K562 (cell line): ENCODE measurements around the gene ST3GAL3. TPM values are rescaled to one million over a fixed set of nuclear protein-coding genes. Genes with fewer than 3 reads are reported as not detected.

ENCODE experiments used
- ATAC-seq: fragments of 200-7000 bp; cut with Tn5 transposase; 3 replicates; pipeline ENCODE4 v1.9.1; 2020; ENCODE audit warnings: moderate library complexity
- BruUV-seq: library from RNA; stranded (reverse); fragments of 400-500 nt; replicated peaks from 2 replicates; lab custom pipeline; 2021; lab: Mats Ljungman, UMichigan
- CTCF ChIA-PET: fragments of 300-600 bp; formaldehyde crosslinking; extraction: SDS; loops from one replicate; lab custom pipeline; 2021; ENCODE audit warnings: low intra/inter-chr PET ratio; lab: Yijun Ruan, JAX
- POLR2A ChIA-PET: fragments of 300-600, 350-650 bp; sonication (Branson Sonifier 250); formaldehyde crosslinking; extraction: SDS; loops from one replicate; lab custom pipeline; 2021; ENCODE audit warnings: antibody characterized with exemption, inconsistent platforms; lab: Yijun Ruan, JAX
- DNase-seq, 4 experiments: peaks; one replicate each; pipeline versions ENCODE4 v3.0.0 to v3.0.0-alpha.2; 2011 to 2018; ENCODE audit warnings: low spot score in 3 of 4, mixed read lengths in 3 of 4; ENCODE audit errors: extremely low read depth in 1 of 4
- FAIRE-seq: peaks from 2 replicates; lab custom pipeline; 2011; peaks lifted over from hg19 to GRCh38; lab: Jason Lieb, UNC
- H2AFZ ChIP-seq: 2 replicates; pipeline ENCODE4 v1.6.0; 2011; ENCODE audit warnings: low read depth, low read length, control low read depth, inconsistent platforms
- H3K27ac ChIP-seq: fragments of 200-600 bp; 3 replicates; pipeline ENCODE4 v1.8.0; 2011; ENCODE audit warnings: low read depth, mild to moderate bottlenecking, control low read depth, inconsistent platforms, low read length, moderate library complexity, mixed read lengths; ENCODE audit errors: extremely low read depth
- H3K27me3 ChIP-seq, 2 experiments: fragments of 300-600 bp in 1 of 2; 2 replicates in 1 of 2; 3 replicates in 1 of 2; pipeline versions ENCODE4 v1.6.0 to v1.8.0; 2011; ENCODE audit warnings: inconsistent platforms in 2 of 2, low read length in 2 of 2, mild to moderate bottlenecking in 1 of 2, mixed read lengths in 1 of 2, moderate library complexity in 1 of 2; ENCODE audit not compliant: control insufficient read depth in 2 of 2, insufficient read depth in 2 of 2
- H3K36me3 ChIP-seq: fragments of 300-600 bp; 3 replicates; pipeline ENCODE4 v1.8.0; 2011; ENCODE audit warnings: mild to moderate bottlenecking, low read length, inconsistent platforms; ENCODE audit not compliant: control insufficient read depth, insufficient read depth
- H3K4me1 ChIP-seq, 2 experiments: fragments of 200-600 bp in 1 of 2; replicated peaks in 1 of 2; 2 replicates in 1 of 2; 3 replicates in 1 of 2; pipeline versions ENCODE4 v1.5.1 to v1.8.0; 2011; ENCODE audit warnings: inconsistent platforms in 2 of 2, low read length in 2 of 2, mild to moderate bottlenecking in 1 of 2, mixed read lengths in 1 of 2, moderate library complexity in 1 of 2; ENCODE audit not compliant: control insufficient read depth in 2 of 2, insufficient read depth in 2 of 2
- H3K4me2 ChIP-seq: 2 replicates; pipeline ENCODE4 v1.6.1; 2011; ENCODE audit warnings: low read length, control low read depth, inconsistent platforms, mixed read lengths; ENCODE audit not compliant: insufficient read depth
- H3K4me3 ChIP-seq: fragments of 200-600 bp; sonication (generic), shearing (Covaris generic); 2 replicates; pipeline ENCODE4 v1.5.1; 2016; ENCODE audit warnings: control low read depth, inconsistent platforms
- H3K79me2 ChIP-seq: fragments of 200-600 bp; 3 replicates; pipeline ENCODE4 v1.8.0; 2011; ENCODE audit warnings: low read length, inconsistent platforms; ENCODE audit not compliant: control insufficient read depth, insufficient read depth
- H3K9ac ChIP-seq, 2 experiments: 2 replicates each; pipeline versions ENCODE4 v1.6.0 to v1.6.1; 2011; ENCODE audit warnings: low read depth in 2 of 2, low read length in 2 of 2, control low read depth in 1 of 2, inconsistent platforms in 1 of 2, mild to moderate bottlenecking in 1 of 2, mixed read lengths in 1 of 2; ENCODE audit not compliant: insufficient read depth in 1 of 2
- H3K9me1 ChIP-seq: one replicate; pipeline ENCODE4 v1.6.0; 2011; ENCODE audit warnings: inconsistent platforms, mild to moderate bottlenecking, low read length, moderate library complexity; ENCODE audit not compliant: control insufficient read depth, insufficient read depth
- H3K9me3 ChIP-seq: replicated peaks from 2 replicates; pipeline ENCODE4 v1.5.1; 2011; ENCODE audit warnings: low read depth, low read length, inconsistent platforms; ENCODE audit not compliant: control insufficient read depth, insufficient read depth
- H4K20me1 ChIP-seq: replicated peaks from 2 replicates; pipeline ENCODE4 v1.6.1; 2011; ENCODE audit warnings: low read length, inconsistent platforms, mixed read lengths; ENCODE audit not compliant: control insufficient read depth, insufficient read depth
- POLR2G ChIP-seq: fragments of 200-400 bp; formaldehyde crosslinking; IDR thresholded peaks from 2 replicates; pipeline ENCODE4 v1.6.1; 2017; ENCODE audit warnings: low read depth, mild to moderate bottlenecking, antibody characterized with exemption, low read length, moderate library complexity
- WGBS: fragments of 100-300 bp; shearing (Covaris generic); methylation state at CpG from one replicate; pipeline ENCODE4 v1.1.6; 2016; ENCODE audit warnings: low coverage, mixed read lengths; ENCODE audit not compliant: insufficient coverage; ENCODE audit errors: missing lambda C conversion rate; 5-methylcytosine and 5-hydroxymethylcytosine counted together
- in situ Hi-C: fragments of 300-500 bp; cut with MboI; formaldehyde crosslinking; loops from 4 replicates; pipeline ENCODE4 v1.15.0; 2018; ENCODE audit warnings: inconsistent platforms, mixed read lengths
- intact Hi-C: fragments of 100-400 bp; cut with micrococcal nuclease; formaldehyde crosslinking; loops from 2 replicates; pipeline ENCODE4 v1.14.2; 2022
- polyA plus RNA-seq, 8 experiments: library from polyadenylated mRNA; depleted of rRNA in 4 of 8; stranded (reverse) in 5 of 8; unstranded in 3 of 8; fragments of >200 nt; fragmentation: Nextera tagmentation in 2 of 8; fragmentation: Illumina TruSeq in 1 of 8; extraction: Ambion mirVana in 2 of 8; extraction: Trizol in 1 of 8; gene quantifications; 2 replicates each; pipeline versions ENCODE4 v1.2.1 to v1.2.3, GENCODE V29; 2011 to 2014; ENCODE audit warnings: inconsistent platforms in 1 of 8, missing spikeins in 1 of 8
- total RNA-seq, 7 experiments: library from RNA; depleted of rRNA in 6 of 7; stranded (reverse); fragments of >200 nt in 6 of 7; fragmentation: Illumina TruSeq in 2 of 7; extraction: Trizol in 2 of 7; gene quantifications; 2 replicates each; pipeline versions ENCODE4 v1.2.1 to v1.2.3, GENCODE V29; 2011 to 2021; ENCODE audit warnings: low replicate concordance in 1 of 7
- TF ChIP-seq, protein P1 (sequence below): sonication (generic); formaldehyde crosslinking; IDR thresholded peaks from 2 replicates; pipeline ENCODE4 v1.8.0; 2022; ENCODE audit warnings: mild to moderate bottlenecking, missing genetic modification reagents

Gene ST3GAL3
- total and polyA plus RNA-seq, 9 of the 15 experiments (the other 6 are each of a cell fraction or from before 2014, with no cell fraction given), result 1.2 to 18.9 (median 11.0) TPM

DNA sequence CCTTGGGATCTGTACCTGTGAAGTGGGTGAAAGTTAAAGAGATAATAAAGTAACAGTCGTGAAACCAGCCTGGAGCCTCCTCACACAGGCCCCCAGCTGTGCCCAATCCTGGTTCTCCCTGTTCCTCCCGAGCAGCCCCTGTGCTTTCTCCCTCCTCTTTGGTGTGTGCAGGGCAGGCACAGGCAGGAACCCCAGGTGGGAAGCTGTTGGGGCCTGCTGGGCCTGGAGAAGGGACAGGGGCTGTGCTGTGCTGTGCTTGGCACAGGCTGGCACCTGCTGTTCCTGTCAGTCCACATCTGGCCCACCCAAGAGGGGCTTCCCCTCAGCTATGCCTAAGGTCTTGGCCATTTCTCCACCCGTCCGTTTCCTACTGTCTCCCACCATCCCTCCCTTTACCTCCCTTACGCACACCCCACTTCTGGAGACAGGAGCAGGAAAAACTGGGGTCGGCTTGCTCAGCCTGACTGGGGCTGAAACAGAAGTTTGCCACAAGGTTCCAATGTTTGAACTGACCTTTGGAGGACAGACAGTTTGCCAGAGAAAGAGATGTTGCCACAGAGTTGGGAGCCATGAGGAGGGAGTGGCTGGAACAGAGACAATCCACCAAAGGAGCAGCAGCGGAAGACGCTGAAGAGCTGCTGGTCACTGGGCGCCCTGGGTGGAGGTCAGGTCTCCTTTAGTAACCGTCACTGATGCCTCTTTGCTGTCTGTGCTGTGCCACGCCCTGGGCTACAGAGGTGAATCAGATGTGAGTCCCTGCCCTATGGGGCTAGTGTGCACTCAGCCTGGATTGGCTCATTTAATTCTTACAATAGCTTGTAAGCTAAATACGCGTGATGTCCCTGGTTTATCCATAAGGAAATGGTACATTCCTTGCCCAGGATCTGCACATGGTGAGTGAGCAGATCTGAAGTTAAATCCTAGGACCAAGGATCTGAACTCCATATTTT, 207.5 kb downstream of the ST3GAL3 start:
- ChIA-PET POLR2A (interaction anchor here (0.7 to 1.7 kb wide), 5 partner anchors 9 to 59 kb away, joined by 3 to 4 read pairs (median 4); no protein-coding TSS in a partner anchor), CTCF (no interaction called here)
- ATAC-seq (peak; percentile 23; the same call in 1 of the 3 replicates), DNase-seq (no peak), FAIRE-seq (no peak)
- Histone ChIP-seq H3K4me1 (peaks cover 0 to 5% of the 10 kb centered on the region in 2 experiments; a peak in 1 of 5 replicates), H3K27me3 (0 out of 5 replicates have a peak, but pooled peaks cover 0 to 3% of the 10 kb centered on the region in 2 experiments), H3K4me2 (no peak overlapping the region), H4K20me1 (no peaks in the 10 kb centered on the region), H2AFZ (no peak overlapping the region), H3K9ac (peak overlapping the region in 1 of 2 experiments; percentile 23; a peak in 1 of 4 replicates), H3K9me1 (no peaks in the 10 kb centered on the region), H3K9me3 (no peaks in the 10 kb centered on the region), H3K4me3 (no peak overlapping the region), H3K36me3 (no peaks in the 10 kb centered on the region), H3K79me2 (no peaks in the 10 kb centered on the region), H3K27ac (no peak overlapping the region)
- TF ChIP-seq, protein P1, sequence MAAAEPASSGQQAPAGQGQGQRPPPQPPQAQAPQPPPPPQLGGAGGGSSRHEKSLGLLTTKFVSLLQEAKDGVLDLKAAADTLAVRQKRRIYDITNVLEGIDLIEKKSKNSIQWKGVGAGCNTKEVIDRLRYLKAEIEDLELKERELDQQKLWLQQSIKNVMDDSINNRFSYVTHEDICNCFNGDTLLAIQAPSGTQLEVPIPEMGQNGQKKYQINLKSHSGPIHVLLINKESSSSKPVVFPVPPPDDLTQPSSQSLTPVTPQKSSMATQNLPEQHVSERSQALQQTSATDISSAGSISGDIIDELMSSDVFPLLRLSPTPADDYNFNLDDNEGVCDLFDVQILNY, result no peak
- TF ChIP-seq POLR2G, result 0 out of 2 replicates have a peak, but pooled peaks have one; percentile 34
- BruUV-seq, result no TSS peak
- intact Hi-C loops (no loop called here), in situ Hi-C loops (no loop called here)
- WGBS, result 53% methylated on average over 13 of the region's 13 CpGs
